CD4-positive, alpha-beta T cell treated with Interleukin-2 at 100 ng/mL for 4 hours (primary cell): ENCODE results near the gene COL2A1.

Experiments used
- DNase-seq: peaks from one replicate; pipeline ENCODE4 v3.0.0-alpha.2; 2020; ENCODE audit warnings: low spot score

Gene COL2A1

GRCh38 chr12:48012070-48012469 lies 7.8 kb upstream of the COL2A1 start:
- no peak for DNase-seq

- DNase-seq = no peak
Observed at GRCh38 chr12:48010366-48010970, 6.2 kb upstream of the COL2A1 start.

- DNase-seq = no peak
Observed at GRCh38 chr12:48009471-48009870, 5.2 kb upstream of the COL2A1 start.

- DNase-seq = no peak
Observed at GRCh38 chr12:48008950-48009349, 4.7 kb upstream of the COL2A1 start.

GRCh38 chr12:48008349-48008748 lies 4.1 kb upstream of the COL2A1 start:
- no peak for DNase-seq

GRCh38 chr12:48007206-48007605 lies 2.9 kb upstream of the COL2A1 start:
- no peak for DNase-seq

GRCh38 chr12:48005750-48006021 lies 1.4 kb upstream of the COL2A1 start:
- no peak for DNase-seq

GRCh38 chr12:48005001-48005749 lies 899 bp upstream of the COL2A1 start:
- no peak for DNase-seq

GRCh38 chr12:48003226-48004052 lies 837 bp downstream of the COL2A1 start:
- no peak for DNase-seq

- DNase-seq = no peak
Observed at GRCh38 chr12:48002773-48003218, 1.5 kb downstream of the COL2A1 start.

GRCh38 chr12:48002414-48002730 lies 1.9 kb downstream of the COL2A1 start:
- DNase-seq = no peak

GRCh38 chr12:48001505-48002413 lies 2.5 kb downstream of the COL2A1 start:
- DNase-seq = no peak

- DNase-seq = no peak
Observed at GRCh38 chr12:48000878-48001504, 3.3 kb downstream of the COL2A1 start.

- DNase-seq = no peak
Observed at GRCh38 chr12:47999816-48000215, 4.5 kb downstream of the COL2A1 start.

- no peak for DNase-seq
Observed at GRCh38 chr12:47997321-47997720, 7.0 kb downstream of the COL2A1 start.

- no peak for DNase-seq
Observed at GRCh38 chr12:47995981-47996401, 8.3 kb downstream of the COL2A1 start.

- DNase-seq = no peak
Observed at GRCh38 chr12:47993491-47993890, 10.8 kb downstream of the COL2A1 start.

GRCh38 chr12:47992776-47993175 lies 11.5 kb downstream of the COL2A1 start:
- DNase-seq = no peak

GRCh38 chr12:47991106-47992061 lies 12.9 kb downstream of the COL2A1 start:
- DNase-seq = no peak

- DNase-seq = peak; percentile 48
Observed at GRCh38 chr12:47990351-47991105, 13.7 kb downstream of the COL2A1 start.
